PC-9 (cell line): ENCODE results near the gene ANKRD11. TPM values are rescaled to one million over a fixed set of nuclear protein-coding genes. Genes with fewer than 3 reads are reported as not detected.

Source experiments
- BruUV-seq: library from RNA; stranded (reverse); fragments of 400-500 nt; replicated peaks from 2 replicates; lab custom pipeline; 2021; lab: Mats Ljungman, UMichigan
- CTCF ChIA-PET: fragments of 300-600 bp; sonication (Branson Sonifier 250); formaldehyde crosslinking; loops from one replicate; lab custom pipeline; 2022; ENCODE audit warnings: antibody characterized with exemption; lab: Charles Lee
- POLR2A ChIA-PET: fragments of 300-600 bp; sonication (Branson Sonifier 250); formaldehyde crosslinking; loops from one replicate; lab custom pipeline; 2022; ENCODE audit warnings: antibody characterized with exemption; ENCODE audit not compliant: unreplicated experiment; lab: Charles Lee
- DNase-seq, 2 experiments: peaks; one replicate each; pipeline versions ENCODE4 v3.0.0 to v3.0.0-alpha.2; 2015 to 2022; ENCODE audit warnings: mixed read lengths in 1 of 2
- H2AFZ ChIP-seq: fragments of 200-600 bp; sonication (generic); 2 replicates; pipeline ENCODE4 v1.8.1; 2017; ENCODE audit warnings: antibody characterized with exemption
- H3F3A ChIP-seq: fragments of 200-600 bp; sonication (generic); 2 replicates; pipeline ENCODE4 v1.8.1; 2017; ENCODE audit warnings: antibody characterized with exemption, mild to moderate bottlenecking, low read depth; ENCODE audit not compliant: insufficient read depth
- H3K27ac ChIP-seq: fragments of 200-600 bp; sonication (generic); 2 replicates; pipeline ENCODE4 v1.6.1; 2016; ENCODE audit warnings: mixed run types
- H3K27me3 ChIP-seq: fragments of 200-600 bp; sonication (generic); 2 replicates; pipeline ENCODE4 v1.6.1; 2016; ENCODE audit warnings: low read depth, mixed run types; ENCODE audit not compliant: insufficient read depth
- H3K36me3 ChIP-seq: fragments of 200-600 bp; sonication (generic); 2 replicates; pipeline ENCODE4 v1.6.1; 2016; ENCODE audit warnings: low read depth, mixed run types
- H3K4me1 ChIP-seq: fragments of 200-600 bp; sonication (generic); replicated peaks from 2 replicates; pipeline ENCODE4 v1.6.1; 2016; ENCODE audit warnings: mixed run types; ENCODE audit not compliant: insufficient read depth
- H3K4me2 ChIP-seq: fragments of 200-600 bp; sonication (generic); 2 replicates; pipeline ENCODE4 v1.6.1; 2017; ENCODE audit warnings: mixed run types
- H3K4me3 ChIP-seq: fragments of 200-600 bp; sonication (generic); 2 replicates; pipeline ENCODE4 v1.6.1; 2016; ENCODE audit warnings: mixed run types
- H3K79me2 ChIP-seq: fragments of 200-600 bp; sonication (generic); 2 replicates; pipeline ENCODE4 v1.6.1; 2017; ENCODE audit warnings: low read depth, mixed run types
- H3K9me2 ChIP-seq: fragments of 200-600 bp; sonication (generic); 2 replicates; pipeline ENCODE4 v1.8.1; 2017; ENCODE audit warnings: mild to moderate bottlenecking; ENCODE audit not compliant: insufficient read depth
- H3K9me3 ChIP-seq: fragments of 200-600 bp; sonication (generic); 2 replicates; pipeline ENCODE4 v1.8.1; 2016; ENCODE audit warnings: low read depth; ENCODE audit not compliant: insufficient read depth
- H4K20me1 ChIP-seq: fragments of 200-600 bp; sonication (generic); 2 replicates; pipeline ENCODE4 v1.8.1; 2017; ENCODE audit not compliant: insufficient read depth
- EZH2 ChIP-seq: fragments of 200-600 bp; sonication (generic); IDR thresholded peaks from 2 replicates; pipeline ENCODE4 v1.8.0; 2017; ENCODE audit warnings: antibody characterized with exemption, low read depth
- intact Hi-C: fragments of 100-400 bp; cut with micrococcal nuclease; formaldehyde crosslinking; loops from one replicate; pipeline ENCODE4 v1.10.0; 2022; ENCODE audit not compliant: unreplicated experiment
- total RNA-seq: library from RNA; stranded (reverse); gene quantifications from 2 replicates; pipeline ENCODE4 v1.2.3, GENCODE V29; 2021
- TF ChIP-seq, protein P1 (sequence below): fragments of 200-600 bp; sonication (generic); conservative IDR thresholded peaks from 2 replicates; pipeline ENCODE4 v1.6.1; 2017; ENCODE audit warnings: mixed run types, antibody characterized with exemption, mild to moderate bottlenecking, moderate library complexity

ANKRD11 gene
- total RNA-seq, 1 experiment from 2014 or later = 220 TPM

DNA sequence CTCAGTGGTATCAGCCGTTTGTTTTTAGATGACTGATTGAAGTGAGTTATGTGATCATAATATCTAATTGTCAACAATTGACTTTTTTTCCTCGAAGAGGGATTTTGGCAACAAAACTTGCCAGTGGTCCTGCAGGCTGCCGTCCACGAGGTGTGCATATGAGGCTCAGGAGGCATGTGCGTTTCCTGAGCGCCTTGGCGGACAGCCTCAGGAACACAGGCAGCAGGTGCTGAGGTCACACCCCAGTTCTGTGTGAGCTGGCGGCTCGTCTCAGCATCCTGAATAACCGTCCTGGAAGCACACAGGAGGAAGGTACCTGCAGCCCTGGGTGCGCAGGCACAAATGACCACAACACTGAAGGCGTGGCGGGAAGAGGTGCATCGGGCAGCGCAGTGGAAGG, 29.5 kb upstream of the ANKRD11 start:
- ChIA-PET POLR2A (no interaction called here), CTCF (no interaction called here)
- H3K27me3 ChIP-seq = no peaks in the 10 kb centered on the region
- no peak for DNase-seq
- H3K4me1 ChIP-seq = no peaks in the 10 kb centered on the region
- TF ChIP-seq, protein P1, sequence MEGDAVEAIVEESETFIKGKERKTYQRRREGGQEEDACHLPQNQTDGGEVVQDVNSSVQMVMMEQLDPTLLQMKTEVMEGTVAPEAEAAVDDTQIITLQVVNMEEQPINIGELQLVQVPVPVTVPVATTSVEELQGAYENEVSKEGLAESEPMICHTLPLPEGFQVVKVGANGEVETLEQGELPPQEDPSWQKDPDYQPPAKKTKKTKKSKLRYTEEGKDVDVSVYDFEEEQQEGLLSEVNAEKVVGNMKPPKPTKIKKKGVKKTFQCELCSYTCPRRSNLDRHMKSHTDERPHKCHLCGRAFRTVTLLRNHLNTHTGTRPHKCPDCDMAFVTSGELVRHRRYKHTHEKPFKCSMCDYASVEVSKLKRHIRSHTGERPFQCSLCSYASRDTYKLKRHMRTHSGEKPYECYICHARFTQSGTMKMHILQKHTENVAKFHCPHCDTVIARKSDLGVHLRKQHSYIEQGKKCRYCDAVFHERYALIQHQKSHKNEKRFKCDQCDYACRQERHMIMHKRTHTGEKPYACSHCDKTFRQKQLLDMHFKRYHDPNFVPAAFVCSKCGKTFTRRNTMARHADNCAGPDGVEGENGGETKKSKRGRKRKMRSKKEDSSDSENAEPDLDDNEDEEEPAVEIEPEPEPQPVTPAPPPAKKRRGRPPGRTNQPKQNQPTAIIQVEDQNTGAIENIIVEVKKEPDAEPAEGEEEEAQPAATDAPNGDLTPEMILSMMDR = no peak
- no peak for TF ChIP-seq EZH2
- no peaks in the 10 kb centered on the region for H3F3A ChIP-seq
- intact Hi-C loops = no loop called here
- H3K9me2 ChIP-seq = no peaks in the 10 kb centered on the region
- H3K79me2 ChIP-seq = peaks cover 27% of the 10 kb centered on the region; the same call in 1 of the 2 replicates
- BruUV-seq = no TSS peak
- no peak overlapping the region for H2AFZ ChIP-seq
- no peak overlapping the region for H3K27ac ChIP-seq
- H3K9me3 ChIP-seq = no peaks in the 10 kb centered on the region
- H4K20me1 ChIP-seq = peaks cover 27% of the 10 kb centered on the region
- no peak overlapping the region for H3K4me2 ChIP-seq
- peaks cover 14% of the 10 kb centered on the region; the same call in 1 of the 2 replicates for H3K36me3 ChIP-seq
- H3K4me3 ChIP-seq = no peak overlapping the region

DNA sequence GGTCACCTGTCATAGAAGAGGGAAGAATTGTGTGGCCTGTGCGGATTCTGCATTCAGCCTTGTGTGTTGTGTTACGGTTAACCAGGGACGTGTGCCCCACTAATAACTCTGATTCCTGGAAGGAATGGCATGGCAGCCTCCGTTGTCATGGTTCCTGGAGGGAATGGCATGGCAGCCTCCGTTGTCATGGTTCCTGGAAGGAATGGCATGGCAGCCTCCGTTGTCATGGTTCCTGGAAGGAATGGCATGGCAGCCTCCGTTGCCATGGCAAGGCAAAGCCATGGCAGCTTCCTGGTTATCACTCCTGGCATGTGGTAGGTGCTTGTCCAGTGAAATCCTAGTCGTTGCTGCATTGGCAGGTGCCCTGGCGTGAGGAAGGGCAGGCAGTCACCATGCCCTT, 26.8 kb upstream of the ANKRD11 start:
- Histone ChIP-seq H3K79me2 (peaks cover 27% of the 10 kb centered on the region; the same call in 1 of the 2 replicates), H3K9me2 (no peaks in the 10 kb centered on the region), H3K4me1 (no peaks in the 10 kb centered on the region), H4K20me1 (peaks cover 21% of the 10 kb centered on the region), H3K4me3 (no peak overlapping the region), H3K4me2 (no peak overlapping the region), H2AFZ (no peak overlapping the region), H3K27ac (no peak overlapping the region), H3K27me3 (no peaks in the 10 kb centered on the region), H3F3A (no peaks in the 10 kb centered on the region), H3K9me3 (no peaks in the 10 kb centered on the region), H3K36me3 (peaks cover 14% of the 10 kb centered on the region; the same call in 1 of the 2 replicates)
- CTCF ChIA-PET = no interaction called here
- TF ChIP-seq EZH2 = no peak
- TF ChIP-seq, protein P1 = no peak
- DNase-seq = no peak
- intact Hi-C loops = no loop called here
- POLR2A ChIA-PET = interaction anchor here (0.8 kb wide), 1 partner anchor 208 kb away, joined by 12 read pairs; no protein-coding TSS in a partner anchor
- BruUV-seq = no TSS peak

DNA sequence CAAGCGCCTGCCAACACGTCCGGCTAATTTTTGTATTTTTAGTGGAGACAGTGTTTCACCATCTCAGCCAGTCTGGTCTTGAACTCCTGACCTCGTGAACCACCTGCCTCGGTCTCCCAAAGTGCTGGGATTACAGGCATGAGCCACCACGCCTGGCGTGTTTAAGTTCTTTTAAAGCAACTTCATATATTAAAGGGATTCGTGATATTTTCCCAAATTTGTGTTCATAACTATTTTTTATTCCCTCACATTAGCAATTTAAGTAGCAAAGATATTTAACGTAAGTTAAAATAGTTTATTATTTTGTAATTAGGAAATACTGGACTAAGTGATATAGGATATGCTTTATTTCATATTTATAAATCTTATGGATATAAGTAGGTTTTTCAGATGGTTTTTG, 22.1 kb upstream of the ANKRD11 start:
- POLR2A ChIA-PET = no interaction called here
- H3K9me2 ChIP-seq = no peaks in the 10 kb centered on the region
- intact Hi-C loops = no loop called here

More for the DNA sequence above, 22.1 kb upstream of the ANKRD11 start:
- Histone ChIP-seq H3K4me2 (no peak overlapping the region), H3K9me3 (no peaks in the 10 kb centered on the region), H3K4me1 (peaks cover 12% of the 10 kb centered on the region), H3K4me3 (no peak overlapping the region), H3K27me3 (no peaks in the 10 kb centered on the region), H3K79me2 (peaks cover 47% of the 10 kb centered on the region), H3K36me3 (peaks cover 11% of the 10 kb centered on the region), H2AFZ (no peak overlapping the region), H4K20me1 (peaks cover 13% of the 10 kb centered on the region), H3F3A (peaks cover 12% of the 10 kb centered on the region; the same call in 1 of the 2 replicates), H3K27ac (no peak overlapping the region)
- no TSS peak for BruUV-seq
- TF ChIP-seq, protein P1 = no peak
- TF ChIP-seq EZH2 = no peak
- DNase-seq = no peak
- CTCF ChIA-PET = no interaction called here
